A549 (cell line): Measurements from ENCODE around the gene ABLIM1. TPM values are rescaled to one million over a fixed set of nuclear protein-coding genes. Genes with fewer than 3 reads are reported as not detected.

ENCODE experiments used
- ATAC-seq, 2 experiments: fragments of 200-7000 bp in 1 of 2; fragments of >200 bp in 1 of 2; cut with Nextera tagmentation in 1 of 2; cut with Tn5 transposase in 1 of 2; 3 replicates each; pipeline versions ENCODE4 v1.8.0 to v1.9.1; 2018 to 2020; ENCODE audit warnings: mild to moderate bottlenecking in 1 of 2, moderate library complexity in 1 of 2
- CTCF ChIA-PET: fragments of 300-600 bp; sonication (Branson Sonifier 250); formaldehyde crosslinking; extraction: SDS; loops from one replicate; lab custom pipeline; 2021; ENCODE audit warnings: antibody characterized with exemption, inconsistent platforms; lab: Yijun Ruan, JAX
- POLR2A ChIA-PET: fragments of 350-600 bp; formaldehyde crosslinking; extraction: SDS; loops from one replicate; lab custom pipeline; 2021; ENCODE audit warnings: antibody characterized with exemption, inconsistent platforms; lab: Yijun Ruan, JAX
- DNase-seq, 2 experiments: peaks; one replicate each; pipeline versions ENCODE4 v3.0.0 to v3.0.0-alpha.2; 2011 to 2016; ENCODE audit warnings: low read depth in 1 of 2, low spot score in 1 of 2
- FAIRE-seq: peaks from 2 replicates; lab custom pipeline; 2011; peaks lifted over from hg19 to GRCh38; lab: Jason Lieb, UNC
- H3K27ac ChIP-seq, 2 experiments: fragments of >200 bp; sonication (Bioruptor Twin); formaldehyde crosslinking; 3 replicates each; pipeline ENCODE4 v1.5.1; 2016 to 2017
- H3K4me1 ChIP-seq: fragments of >200 bp; sonication (Bioruptor Twin); formaldehyde crosslinking; 3 replicates; pipeline ENCODE4 v1.6.1; 2016
- H3K4me2 ChIP-seq: fragments of >200 bp; sonication (Bioruptor Twin); formaldehyde crosslinking; 3 replicates; pipeline ENCODE4 v1.6.1; 2016
- H3K4me3 ChIP-seq: fragments of >200 bp; sonication (Bioruptor Twin); formaldehyde crosslinking; 3 replicates; pipeline ENCODE4 v1.5.1; 2016
- H3K9me3 ChIP-seq: fragments of >200 bp; sonication (Bioruptor Twin); formaldehyde crosslinking; 3 replicates; pipeline ENCODE4 v1.6.1; 2016
- ATOH8 ChIP-seq: fragments of 250-450 bp; sonication (Bioruptor Pico); IDR thresholded peaks from 2 replicates; pipeline ENCODE4 v1.5.0; 2020; ENCODE audit warnings: low read depth, mild to moderate bottlenecking, moderate library complexity
- BCL3 ChIP-seq: fragments of >200 bp; sonication (Bioruptor Twin); formaldehyde crosslinking; IDR thresholded peaks from 3 replicates; pipeline ENCODE4 v1.6.1; 2016
- CBX8 ChIP-seq: fragments of 200-600 bp; sonication (generic); IDR thresholded peaks from 2 replicates; pipeline ENCODE4 v1.6.1; 2016
- CEBPB ChIP-seq, 2 experiments: fragments of >200 bp in 1 of 2; sonication (Bioruptor Twin) in 1 of 2; formaldehyde crosslinking in 1 of 2; IDR thresholded peaks; 2 replicates each; pipeline ENCODE4 v1.6.1; 2012 to 2016
- CHD4 ChIP-seq: fragments of 200-600 bp; sonication (generic); IDR thresholded peaks from 2 replicates; pipeline ENCODE4 v1.6.1; 2016; ENCODE audit warnings: antibody characterized with exemption, mild to moderate bottlenecking, borderline replicate concordance
- CTCF ChIP-seq: fragments of >200 bp; sonication (Bioruptor Twin); formaldehyde crosslinking; IDR thresholded peaks from 3 replicates; pipeline ENCODE4 v1.5.1; 2016
- EHF ChIP-seq: fragments of 250-450 bp; sonication (Bioruptor Pico); IDR thresholded peaks from 2 replicates; pipeline ENCODE4 v1.5.0; 2020; ENCODE audit warnings: mild to moderate bottlenecking
- EHMT2 ChIP-seq: fragments of 200-600 bp; sonication (generic); IDR thresholded peaks from 2 replicates; pipeline ENCODE4 v1.6.1; 2016; ENCODE audit warnings: antibody characterized with exemption, low read depth, mild to moderate bottlenecking, moderate library complexity
- EP300 ChIP-seq, 2 experiments: fragments of >200 bp; sonication (Bioruptor Twin); formaldehyde crosslinking; IDR thresholded peaks; 2 replicates in 1 of 2; 3 replicates in 1 of 2; pipeline ENCODE4 v1.6.1; 2016 to 2017
- FOSL2 ChIP-seq, 2 experiments: fragments of 450-650 bp in 1 of 2; fragments of >200 bp in 1 of 2; sonication (Bioruptor Twin) in 1 of 2; formaldehyde crosslinking; IDR thresholded peaks; 2 replicates each; pipeline versions ENCODE4 v1.5.0 to v1.6.1; 2016 to 2020; ENCODE audit warnings: mild to moderate bottlenecking in 1 of 2, moderate library complexity in 1 of 2
- GATA3 ChIP-seq: IDR thresholded peaks from 2 replicates; pipeline ENCODE4 v1.6.1; 2012; ENCODE audit warnings: borderline replicate concordance
- HDAC2 ChIP-seq: fragments of 200-600 bp; sonication (generic); IDR thresholded peaks from 2 replicates; pipeline ENCODE4 v1.6.1; 2016
- HES2 ChIP-seq: fragments of >200 bp; sonication (Bioruptor Twin); formaldehyde crosslinking; IDR thresholded peaks from 2 replicates; pipeline ENCODE4 v1.6.1; 2016
- HOXB5 ChIP-seq: fragments of 250-450 bp; sonication (Bioruptor Pico); IDR thresholded peaks from 2 replicates; pipeline ENCODE4 v1.5.0; 2020; ENCODE audit warnings: mild to moderate bottlenecking, moderate library complexity
- JUN ChIP-seq, 2 experiments: fragments of >200 bp; sonication (Bioruptor Twin); formaldehyde crosslinking; IDR thresholded peaks; 2 replicates in 1 of 2; 3 replicates in 1 of 2; pipeline ENCODE4 v1.6.1; 2016 to 2017
- JUNB ChIP-seq: fragments of >200 bp; sonication (Bioruptor Twin); formaldehyde crosslinking; IDR thresholded peaks from 2 replicates; pipeline ENCODE4 v1.6.1; 2016
- KDM1A ChIP-seq: fragments of 200-600 bp; sonication (generic); IDR thresholded peaks from 2 replicates; pipeline ENCODE4 v1.6.1; 2016; ENCODE audit warnings: low read depth, mild to moderate bottlenecking
- KDM5A ChIP-seq: fragments of 200-600 bp; sonication (generic); IDR thresholded peaks from 2 replicates; pipeline ENCODE4 v1.6.1; 2016; ENCODE audit warnings: antibody characterized with exemption, mild to moderate bottlenecking
- NPAS2 ChIP-seq: fragments of 250-450 bp; sonication (Bioruptor Pico); IDR thresholded peaks from 2 replicates; pipeline ENCODE4 v1.8.0; 2022; ENCODE audit warnings: mild to moderate bottlenecking, moderate library complexity, borderline replicate concordance
- POLR2A ChIP-seq: IDR thresholded peaks from 2 replicates; pipeline ENCODE4 v1.6.1; 2012; ENCODE audit warnings: mild to moderate bottlenecking, low read length
- RAD21 ChIP-seq, 2 experiments: fragments of >200 bp in 1 of 2; sonication (Bioruptor Twin) in 1 of 2; formaldehyde crosslinking in 1 of 2; IDR thresholded peaks in 1 of 2; conservative IDR thresholded peaks in 1 of 2; 2 replicates in 1 of 2; 3 replicates in 1 of 2; pipeline ENCODE4 v1.6.1; 2012 to 2018; ENCODE audit warnings: inconsistent platforms in 1 of 2
- RFX5 ChIP-seq: fragments of 450-650 bp; IDR thresholded peaks from 2 replicates; pipeline ENCODE4 v1.7.1; 2014; ENCODE audit warnings: antibody characterized with exemption, mild to moderate bottlenecking, moderate library complexity
- RNF2 ChIP-seq: fragments of 200-600 bp; sonication (generic); IDR thresholded peaks from 2 replicates; pipeline ENCODE4 v1.6.1; 2016; ENCODE audit warnings: low read depth, mild to moderate bottlenecking, antibody characterized with exemption, moderate library complexity, borderline replicate concordance
- SMC3 ChIP-seq: fragments of >200 bp; sonication (Bioruptor Twin); formaldehyde crosslinking; IDR thresholded peaks from 3 replicates; pipeline ENCODE4 v1.6.1; 2018; ENCODE audit warnings: inconsistent platforms
- ZC3H11A ChIP-seq: fragments of 450-650 bp; IDR thresholded peaks from 2 replicates; pipeline ENCODE4 v1.6.1; 2014; ENCODE audit warnings: antibody characterized with exemption, mild to moderate bottlenecking
- ZFP36 ChIP-seq: fragments of 450-650 bp; IDR thresholded peaks from 2 replicates; pipeline ENCODE4 v1.6.1; 2014; ENCODE audit warnings: borderline replicate concordance; ENCODE audit not compliant: partially characterized antibody
- ZSCAN20 ChIP-seq: fragments of 250-450 bp; sonication (Bioruptor Pico); IDR thresholded peaks from 2 replicates; pipeline ENCODE4 v1.8.0; 2022; ENCODE audit warnings: mild to moderate bottlenecking, moderate library complexity
- WGBS: methylation state at CpG from one replicate; pipeline ENCODE4 v1.1.6; 2017; ENCODE audit errors: missing lambda C conversion rate; 5-methylcytosine and 5-hydroxymethylcytosine counted together
- polyA plus RNA-seq, 4 experiments: library from polyadenylated mRNA; depleted of rRNA in 3 of 4; stranded (reverse); fragments of >200 nt; fragmentation: RNase III in 1 of 4; extraction: RNeasy Plus Mini Kit Qiagen cat#74134 plus additional on column Dnase treatment in 1 of 4; gene quantifications; 2 replicates in 3 of 4; 3 replicates in 1 of 4; pipeline ENCODE4 v1.2.3, GENCODE V29; 2011 to 2017

Gene ABLIM1
- polyA plus RNA-seq, 2 of the 4 experiments (the other 2 are of a cell fraction) = 21.4 to 70.2 TPM

- TF ChIP-seq NPAS2 (CRISPR knock-in tag) (peak; percentile 81; the same call in 1 of the 2 replicates), ATOH8 (CRISPR knock-in tag) (no peak), EP300 (IDR thresholded peaks at IDR 0.05) (no peak), CTCF (peak; percentile 86), RAD21 (conservative IDR thresholded peaks at IDR 0.05 in 1 of 2, IDR thresholded peaks at IDR 0.05 in 1 of 2) (peak; percentile 93 to 95), SMC3 (peak; percentile 96), ZFP36 (no peak), KDM1A (peak; percentile 92), CBX8 (no peak), RNF2 (no peak), CHD4 (peak; percentile 80)
- TF ChIP-seq, all 56 proteins: peak for 6
- WGBS = 39% methylated on average over 6 of the region's 6 CpGs
- H3K9me3 ChIP-seq = no peaks in the 10 kb centered on the region
- H3K4me2 ChIP-seq = no peak overlapping the region
- ATAC-seq (peak; percentile 68 to 83; a peak in 4 of 6 replicates), DNase-seq (peak; percentile 38 to 45), FAIRE-seq (peak; percentile 78)
- ChIA-PET CTCF (interaction anchor here (0.5 to 4.3 kb wide), 36 partner anchors 9 to 394 kb away, joined by 3 to 37 read pairs (median 4); partner anchors contain the start of gene FHIP2A), POLR2A (no interaction called here)
- H3K4me1 ChIP-seq = peaks cover 7% of the 10 kb centered on the region
- no peak overlapping the region for H3K4me3 ChIP-seq
- no peak overlapping the region for H3K27ac ChIP-seq
Measured at GRCh38 chr10:114703377-114704107, 45.5 kb upstream of the ABLIM1 start.

GRCh38 chr10:114698271-114699061 is 40.4 kb upstream of the ABLIM1 start:
- FAIRE-seq (no peak), ATAC-seq (no peak), DNase-seq (no peak)
- ChIA-PET POLR2A (no interaction called here), CTCF (interaction anchor here (0.7 to 9.1 kb wide), 5 partner anchors 51 to 395 kb away, joined by 3 to 113 read pairs (median 3); no protein-coding TSS in a partner anchor)
- Histone ChIP-seq H3K9me3 (no peaks in the 10 kb centered on the region), H3K4me3 (no peak overlapping the region), H3K4me1 (peaks cover 25% of the 10 kb centered on the region), H3K27ac (no peak overlapping the region), H3K4me2 (no peak overlapping the region)
- no peak for TF ChIP-seq JUN (IDR thresholded peaks at IDR 0.05)
- TF ChIP-seq EP300 (IDR thresholded peaks at IDR 0.05) = no peak
- TF ChIP-seq ZSCAN20 = no peak
- TF ChIP-seq EHMT2 = no peak

- FAIRE-seq = no peak
- ChIA-PET POLR2A (no interaction called here), CTCF (interaction anchor here (1.0 to 9.1 kb wide), 3 partner anchors 58 to 226 kb away, joined by 3 to 113 read pairs (median 3); no protein-coding TSS in a partner anchor)
- peaks cover 34% of the 10 kb centered on the region for H3K4me1 ChIP-seq
- H3K9me3 ChIP-seq = no peaks in the 10 kb centered on the region
- peak overlapping the region; percentile 25 to 30; a peak in 3 of 6 replicates for H3K27ac ChIP-seq
- H3K4me3 ChIP-seq = no peak overlapping the region
- DNase-seq = no peak
- peak; percentile 30 to 38; a peak in 2 of 6 replicates for ATAC-seq
- 71% methylated on average over 10 of the region's 10 CpGs for WGBS
- peak overlapping the region; percentile 33 for H3K4me2 ChIP-seq
- no peak for TF ChIP-seq EHF (CRISPR knock-in tag)
- no peak for TF ChIP-seq CEBPB (IDR thresholded peaks at IDR 0.05)
- TF ChIP-seq HOXB5 (CRISPR knock-in tag) = no peak
- TF ChIP-seq HES2 = no peak
- no peak for TF ChIP-seq GATA3
- no peak for TF ChIP-seq CHD4
- no peak for TF ChIP-seq JUNB
- no peak for TF ChIP-seq ZC3H11A
- no peak for TF ChIP-seq EHMT2
- TF ChIP-seq RFX5 = no peak
- no peak for TF ChIP-seq RAD21 (conservative IDR thresholded peaks at IDR 0.05 in 1 of 2, IDR thresholded peaks at IDR 0.05 in 1 of 2)
- no peak for TF ChIP-seq POLR2A
- no peak for TF ChIP-seq KDM5A
- TF ChIP-seq FOSL2 (IDR thresholded peaks at IDR 0.05) = no peak
- TF ChIP-seq FOSL2 (CRISPR knock-in tag; IDR thresholded peaks at IDR 0.05) = no peak
- no peak for TF ChIP-seq HDAC2
- TF ChIP-seq BCL3 = no peak
Measured at GRCh38 chr10:114697061-114697598, 39.1 kb upstream of the ABLIM1 start.
